Measurements from ENCODE around the gene C14orf119. TPM values are rescaled to one million over a fixed set of nuclear protein-coding genes. Genes with fewer than 3 reads are reported as not detected.

Gene C14orf119
- total RNA-seq, 3 donors from 2014 or later = 34.6 to 39.9 (median 36.9) TPM

DNA sequence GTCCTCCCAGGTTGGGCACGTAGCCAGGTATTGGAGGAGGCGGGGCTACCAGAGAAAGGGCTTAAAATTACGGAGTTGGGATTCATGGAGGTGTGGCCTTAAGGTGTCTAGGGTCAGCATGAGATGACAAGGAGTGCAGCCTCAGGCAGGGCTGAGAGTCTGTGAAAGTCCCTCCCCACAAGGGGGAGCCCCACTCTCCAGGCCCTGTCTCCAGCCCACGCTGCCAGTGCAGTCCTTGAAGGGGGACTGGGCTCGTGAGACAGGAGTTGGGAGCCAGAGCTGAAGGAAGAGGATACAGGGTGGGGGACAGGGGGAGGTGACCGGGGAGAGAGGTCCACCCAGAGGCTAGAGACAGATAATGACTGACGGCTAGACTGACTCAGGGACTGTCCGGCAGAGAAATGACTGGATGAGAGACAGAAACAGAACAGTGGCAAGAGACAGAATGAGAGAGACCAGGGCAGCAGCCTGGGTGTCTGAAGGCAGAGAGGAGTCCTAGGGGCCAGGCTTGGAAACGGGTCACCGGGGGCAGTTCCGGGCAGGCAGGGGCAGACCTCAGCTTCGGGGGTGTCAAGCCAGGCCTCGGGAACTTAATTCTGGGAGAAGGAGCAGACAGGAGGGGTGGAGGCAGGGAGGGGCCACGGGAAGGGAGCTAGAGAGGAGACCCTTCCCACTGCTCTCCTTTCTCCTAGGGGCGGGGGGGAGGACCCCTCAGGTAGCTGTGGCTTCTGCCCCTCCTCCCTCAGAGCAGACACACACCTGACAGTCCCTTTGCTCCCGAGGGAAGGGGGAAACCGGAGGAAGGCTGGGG, 39.0 kb upstream of the C14orf119 start:
- Mint-ChIP-seq H3K9me3 (no peaks in the 10 kb centered on the region), H3K27me3 (ENCODE audit: low read depth) (peaks cover 2% of the 10 kb centered on the region), H3K4me1 (ENCODE audit: low read depth) (peaks cover 17% of the 10 kb centered on the region), H3K4me3 (peak overlapping the region; percentile 83), H3K36me3 (ENCODE audit: insufficient read depth) (peaks cover 14% of the 10 kb centered on the region)
- DNase-seq (peak; percentile 66), ATAC-seq (peak; percentile 51 to 59)

DNA sequence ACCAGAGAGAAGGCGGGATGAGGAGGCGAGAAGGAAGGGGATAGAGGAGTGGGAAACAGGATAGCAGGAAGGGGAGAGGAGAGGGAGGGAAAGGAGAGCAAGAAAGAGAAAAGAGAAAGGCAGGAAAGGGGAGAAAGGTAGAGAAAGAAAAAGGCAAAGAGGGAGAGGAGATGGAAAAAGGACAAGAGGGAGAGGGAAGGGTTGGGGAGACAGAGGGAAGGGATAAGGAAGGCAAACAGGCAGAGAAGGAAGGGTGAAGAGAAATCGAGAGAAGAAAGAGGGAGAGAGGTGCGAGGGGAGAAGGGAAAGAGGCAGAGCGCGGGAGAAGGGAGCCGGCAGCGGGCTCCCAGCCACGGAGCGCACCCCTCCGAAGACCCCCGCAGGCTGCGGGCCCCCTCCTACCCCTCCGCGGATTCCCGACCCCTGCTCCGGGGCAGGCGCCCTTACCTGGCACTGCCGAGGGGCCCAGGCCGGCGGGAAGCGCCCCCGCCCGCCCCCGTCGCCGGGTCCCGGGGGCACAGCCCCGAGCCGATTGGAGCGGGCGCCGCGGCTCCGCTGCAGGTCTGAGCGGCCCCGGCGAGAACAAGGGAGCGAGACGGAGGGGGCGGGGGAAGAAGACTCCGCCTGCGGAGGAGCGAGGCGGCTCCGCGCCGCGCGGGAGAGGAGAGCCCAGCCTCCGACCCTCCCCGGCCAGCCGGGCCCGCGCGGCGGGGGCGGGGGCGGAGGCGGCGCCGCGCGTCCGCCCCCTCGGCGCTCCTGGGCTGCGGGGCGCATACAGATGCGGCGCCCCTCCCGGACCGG, 38.1 kb upstream of the C14orf119 start, which contains the start of gene CDH24:
TSS of gene CDH24 (minus strand) at position 565 of the 801 bp plus-strand sequence. CDS start 1,787 bp downstream, outside the sequence.
- peaks cover 2% of the 10 kb centered on the region for H3K27me3 Mint-ChIP-seq (ENCODE audit: low read depth)
- peak within 1 kb of the TSS; percentile 84 for H3K4me3 Mint-ChIP-seq
- peak; percentile 77 to 82 for ATAC-seq
- H3K9me3 Mint-ChIP-seq = no peaks in the 10 kb centered on the region
- peaks cover 15% of the 10 kb centered on the region for H3K36me3 Mint-ChIP-seq (ENCODE audit: insufficient read depth)
- peak; percentile 62 for DNase-seq
- H3K4me1 Mint-ChIP-seq (ENCODE audit: low read depth) = peaks cover 17% of the 10 kb centered on the region

DNA sequence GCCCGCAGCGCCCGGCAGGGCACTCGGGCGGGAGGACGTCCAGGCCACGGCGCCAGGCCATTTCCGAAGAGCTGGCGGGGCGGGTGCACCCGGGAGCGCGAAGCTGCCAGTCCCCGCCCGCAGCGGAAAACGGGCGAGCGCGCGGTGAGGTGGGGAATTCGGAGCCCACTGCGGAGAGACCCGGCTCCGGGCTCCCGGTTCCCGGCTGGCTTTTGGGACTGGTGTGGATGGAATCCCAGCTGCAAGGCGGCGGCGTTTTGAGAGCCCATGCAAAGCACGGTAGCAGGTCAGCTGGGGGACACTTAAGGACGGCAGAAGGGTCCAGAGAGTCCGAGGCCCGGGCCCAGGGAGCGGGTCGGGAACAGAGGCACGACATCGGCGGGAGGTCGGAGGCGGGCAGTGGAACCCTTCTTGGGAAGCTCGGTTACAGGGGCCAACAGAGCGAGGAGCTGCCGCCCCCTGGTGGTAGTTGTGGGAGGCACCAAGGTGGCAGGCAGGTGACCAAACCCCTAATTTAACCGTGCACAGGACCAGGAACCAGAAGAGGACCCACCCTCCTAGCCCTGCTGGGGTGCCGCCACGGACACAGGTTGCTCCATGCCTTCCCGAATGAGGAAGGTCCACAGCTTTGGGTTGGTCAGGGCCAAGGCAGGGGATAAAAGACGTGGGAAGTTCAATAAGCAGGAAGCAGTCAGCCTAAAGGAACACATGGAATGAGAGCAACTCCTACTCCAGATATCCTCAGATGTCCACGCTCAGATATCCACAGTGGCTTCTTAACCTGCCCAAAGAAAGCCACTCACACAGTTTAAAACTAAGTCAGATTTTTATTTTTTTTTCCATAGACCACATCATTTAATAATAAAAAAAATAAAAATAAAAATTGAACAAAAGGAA, 37.3 kb upstream of the C14orf119 start:
- peak; percentile 78 for ATAC-seq
- H3K36me3 Mint-ChIP-seq (ENCODE audit: insufficient read depth) = peaks cover 23% of the 10 kb centered on the region
- peak overlapping the region; percentile 84 for H3K4me3 Mint-ChIP-seq
- H3K27me3 Mint-ChIP-seq (ENCODE audit: low read depth) = peaks cover 2% of the 10 kb centered on the region
- H3K9me3 Mint-ChIP-seq = no peaks in the 10 kb centered on the region
- peaks cover 17% of the 10 kb centered on the region for H3K4me1 Mint-ChIP-seq (ENCODE audit: low read depth)
- peak; percentile 88 for DNase-seq

DNA sequence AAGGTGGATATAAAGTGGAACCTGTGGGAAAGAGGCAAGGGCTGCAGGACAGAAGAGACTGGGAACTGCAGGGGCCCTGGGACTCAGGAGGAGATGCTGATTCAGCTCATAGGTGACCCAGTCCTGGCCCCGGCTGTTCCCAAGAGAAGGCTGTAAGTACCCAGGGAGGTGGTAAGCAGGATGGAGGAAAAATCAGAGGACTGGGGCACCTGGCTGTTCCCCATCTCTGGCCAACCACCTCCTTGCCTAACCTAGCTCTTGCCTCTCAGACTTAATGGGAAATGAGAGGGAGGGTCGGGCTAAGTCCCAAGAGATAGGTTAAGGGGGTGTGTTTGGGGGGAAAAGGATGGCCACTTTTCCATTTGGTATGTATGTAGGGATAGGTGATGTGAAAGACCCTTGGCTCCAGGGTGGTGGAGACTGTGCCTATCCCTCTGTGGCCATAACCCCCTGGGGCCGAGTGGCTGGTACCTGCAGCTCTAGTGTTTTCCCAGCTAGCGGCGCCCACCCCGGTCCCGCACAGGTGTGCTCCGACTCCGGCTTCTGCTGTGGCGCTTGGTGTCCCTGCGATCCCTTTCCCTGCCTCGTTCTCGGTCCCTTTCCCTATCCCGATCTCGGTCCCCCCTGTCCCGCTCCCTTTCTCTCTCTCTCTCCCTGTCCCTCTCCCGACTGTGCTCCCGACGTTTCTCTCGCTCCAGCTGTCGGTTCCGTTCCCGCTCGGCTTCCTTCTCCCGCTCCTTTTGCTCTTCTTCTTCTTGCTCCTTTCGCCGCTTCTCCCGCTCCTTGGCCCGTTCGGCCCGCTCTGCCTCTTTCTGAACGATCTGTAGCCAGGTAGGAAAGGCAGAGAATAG, 36.4 kb upstream of the C14orf119 start:
- H3K4me1 Mint-ChIP-seq (ENCODE audit: low read depth) = peaks cover 17% of the 10 kb centered on the region
- H3K9me3 Mint-ChIP-seq = no peaks in the 10 kb centered on the region
- H3K27me3 Mint-ChIP-seq (ENCODE audit: low read depth) = peaks cover 2% of the 10 kb centered on the region
- DNase-seq = no peak
- peaks cover 29% of the 10 kb centered on the region for H3K36me3 Mint-ChIP-seq (ENCODE audit: insufficient read depth)
- ATAC-seq = no peak
- no peak overlapping the region for H3K4me3 Mint-ChIP-seq

DNA sequence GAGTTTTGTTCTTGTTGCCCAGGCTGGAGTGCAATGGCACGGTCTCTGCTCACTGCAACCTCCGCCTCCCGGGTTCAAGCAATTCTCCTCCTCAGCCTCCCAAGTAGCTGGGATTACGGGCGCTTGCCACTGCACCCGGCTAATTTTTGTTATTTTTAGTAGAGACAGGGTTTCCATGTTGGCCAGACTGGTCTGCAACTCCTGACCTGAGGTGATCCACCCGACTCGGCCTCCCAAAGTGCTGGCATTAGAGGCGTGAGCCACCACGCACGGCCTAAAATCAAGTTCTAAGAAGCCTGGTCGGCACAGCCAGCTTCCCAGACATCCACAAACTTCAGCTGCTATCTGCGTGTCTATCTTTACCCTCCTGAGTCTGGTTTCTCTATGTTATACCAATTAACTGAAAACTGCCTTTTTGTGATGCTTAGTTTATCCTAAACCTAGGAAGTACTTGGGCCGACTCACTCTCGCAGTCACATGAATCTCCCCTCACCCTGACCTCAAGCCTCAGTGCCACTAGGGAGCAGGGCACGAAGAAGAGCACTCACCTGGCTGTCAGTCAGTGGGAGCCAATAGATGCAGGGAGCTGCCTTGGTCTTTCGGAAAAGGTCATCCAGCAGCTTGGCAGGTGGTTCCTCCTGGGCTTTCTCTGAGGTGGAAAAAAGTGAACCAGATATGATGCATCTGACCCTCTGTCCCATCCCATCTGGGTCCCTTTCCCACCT, 34.6 kb upstream of the C14orf119 start:
- no peaks in the 10 kb centered on the region for H3K9me3 Mint-ChIP-seq
- ATAC-seq (no peak), DNase-seq (no peak)
- H3K4me1 Mint-ChIP-seq (ENCODE audit: low read depth) = peaks cover 19% of the 10 kb centered on the region
- no peak overlapping the region for H3K4me3 Mint-ChIP-seq
- peaks cover 2% of the 10 kb centered on the region for H3K27me3 Mint-ChIP-seq (ENCODE audit: low read depth)
- peaks cover 36% of the 10 kb centered on the region for H3K36me3 Mint-ChIP-seq (ENCODE audit: insufficient read depth)

DNA sequence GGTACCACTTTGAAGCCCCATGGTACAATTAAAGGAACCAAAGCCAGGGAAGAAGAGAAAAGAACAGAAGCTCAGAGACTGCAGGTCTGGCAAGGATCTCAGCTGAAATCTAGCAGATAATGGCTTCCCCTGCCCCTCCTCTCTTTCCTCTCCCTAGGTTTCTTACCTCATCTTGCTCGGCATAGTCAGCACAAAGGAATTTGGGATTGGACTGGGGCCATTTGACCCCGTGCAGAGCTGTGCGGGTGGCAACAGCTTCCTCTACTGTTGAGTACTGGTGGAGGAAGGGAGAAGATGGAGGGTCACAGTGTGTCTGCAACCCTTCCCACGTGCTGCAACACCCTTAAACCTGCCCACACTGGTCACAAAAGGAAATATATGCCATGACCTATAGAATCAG, 33.3 kb upstream of the C14orf119 start:
- H3K27me3 Mint-ChIP-seq (ENCODE audit: low read depth) = no peaks in the 10 kb centered on the region
- DNase-seq = no peak

DNA sequence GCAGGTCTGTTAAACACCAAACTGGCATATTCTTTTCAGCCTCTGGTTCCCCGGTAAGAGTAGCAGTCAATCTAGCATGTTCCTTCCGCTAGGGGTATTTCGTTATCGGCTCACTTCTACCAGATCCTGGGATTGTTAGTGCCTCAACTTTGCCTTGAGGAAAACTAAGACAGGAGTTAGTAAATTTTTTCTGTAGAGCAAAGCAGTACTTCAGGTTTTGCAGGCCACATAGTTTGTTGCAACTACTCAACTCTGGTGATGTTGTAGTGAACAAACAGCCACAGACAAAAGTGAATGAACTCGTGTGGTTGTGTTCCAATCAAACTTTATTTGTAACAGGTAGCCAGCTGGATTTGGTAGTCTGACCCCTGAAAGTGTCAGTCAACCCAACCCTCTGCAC, 31.7 kb upstream of the C14orf119 start:
- ATAC-seq = no peak
- peaks cover 44% of the 10 kb centered on the region for H3K36me3 Mint-ChIP-seq (ENCODE audit: insufficient read depth)

More for the DNA sequence above, 33.3 kb upstream of the C14orf119 start:
- ATAC-seq = no peak
- H3K36me3 Mint-ChIP-seq (ENCODE audit: insufficient read depth) = peaks cover 44% of the 10 kb centered on the region
- H3K9me3 Mint-ChIP-seq = no peaks in the 10 kb centered on the region
- H3K4me3 Mint-ChIP-seq = no peak overlapping the region
- H3K4me1 Mint-ChIP-seq (ENCODE audit: low read depth) = peaks cover 11% of the 10 kb centered on the region

DNA sequence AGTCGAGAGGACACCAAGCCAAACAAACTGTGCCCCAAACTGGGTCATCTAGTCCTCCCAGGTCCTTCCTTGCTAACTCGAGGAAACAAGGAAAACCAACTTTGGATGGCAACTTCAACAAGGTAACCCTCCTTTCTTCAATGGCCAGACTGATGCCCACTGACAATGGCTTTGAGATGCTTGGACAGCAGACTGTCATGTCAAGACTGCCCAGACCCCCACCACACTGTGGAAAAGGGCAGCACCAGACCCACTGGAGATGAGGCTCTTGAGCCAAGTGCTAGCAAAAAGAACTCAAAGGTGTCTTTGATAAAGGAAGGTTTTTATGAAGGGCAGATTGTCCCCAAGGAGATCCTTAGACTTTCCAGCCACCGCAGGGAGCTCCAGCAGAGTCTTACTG, 28.9 kb upstream of the C14orf119 start:
- Mint-ChIP-seq H3K9me3 (no peaks in the 10 kb centered on the region), H3K4me3 (no peak overlapping the region), H3K36me3 (ENCODE audit: insufficient read depth) (peaks cover 39% of the 10 kb centered on the region)

More for the DNA sequence above, 31.7 kb upstream of the C14orf119 start:
- no peaks in the 10 kb centered on the region for H3K9me3 Mint-ChIP-seq
- H3K4me3 Mint-ChIP-seq = no peak overlapping the region
- H3K27me3 Mint-ChIP-seq (ENCODE audit: low read depth) = no peaks in the 10 kb centered on the region
- H3K4me1 Mint-ChIP-seq (ENCODE audit: low read depth) = peaks cover 8% of the 10 kb centered on the region
- no peak for DNase-seq

DNA sequence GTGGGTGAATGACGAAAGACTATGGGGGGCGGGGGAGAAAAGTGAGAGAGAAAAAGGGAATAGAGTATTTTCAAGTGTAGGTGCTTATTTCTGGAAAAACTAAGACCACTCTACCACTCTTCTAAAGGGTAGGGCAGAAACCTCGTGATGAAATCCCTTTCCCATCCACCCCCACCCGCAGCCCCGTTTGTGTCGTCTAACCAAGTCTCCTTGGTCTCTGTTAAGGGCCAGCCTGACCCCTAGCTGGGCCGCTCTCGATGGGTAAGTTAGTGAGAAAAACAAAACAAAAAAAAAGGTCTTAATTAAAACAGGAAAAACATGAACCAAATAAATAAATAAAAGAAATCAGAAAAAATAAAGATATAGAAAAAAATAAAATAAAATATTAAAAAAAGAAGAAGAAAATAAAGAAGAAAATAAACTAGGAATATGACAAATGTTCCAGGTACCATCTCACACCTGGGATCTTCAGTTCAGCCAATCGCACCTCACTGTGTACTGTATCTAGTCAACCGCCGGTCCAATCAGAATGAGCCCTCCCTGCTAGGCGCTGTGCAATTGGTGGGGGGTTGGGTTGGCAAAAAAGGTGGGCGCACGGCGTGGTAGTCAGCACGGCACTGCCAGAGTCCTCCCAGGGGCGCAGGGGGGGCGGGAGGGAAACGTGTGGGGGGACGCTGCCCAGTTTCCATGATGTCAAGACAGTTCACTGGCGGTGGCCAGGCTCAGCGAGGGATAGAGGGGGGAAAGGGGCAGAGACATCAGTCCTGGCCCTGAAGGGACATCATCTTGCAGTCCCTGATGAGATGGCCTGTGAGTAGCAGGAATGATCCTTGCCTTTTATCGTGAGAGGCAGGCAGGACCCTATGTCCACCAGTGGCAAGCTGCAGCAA, 28.2 kb upstream of the C14orf119 start:
- peaks cover 40% of the 10 kb centered on the region for H3K36me3 Mint-ChIP-seq (ENCODE audit: insufficient read depth)
- no peak for DNase-seq
- H3K27me3 Mint-ChIP-seq (ENCODE audit: low read depth) = no peaks in the 10 kb centered on the region
- H3K4me1 Mint-ChIP-seq (ENCODE audit: low read depth) = peaks cover 31% of the 10 kb centered on the region
- H3K4me3 Mint-ChIP-seq = no peak overlapping the region
- no peaks in the 10 kb centered on the region for H3K9me3 Mint-ChIP-seq
- ATAC-seq = no peak

More for the DNA sequence above, 28.9 kb upstream of the C14orf119 start:
- Mint-ChIP-seq H3K4me1 (ENCODE audit: low read depth) (peaks cover 23% of the 10 kb centered on the region), H3K27me3 (ENCODE audit: low read depth) (no peaks in the 10 kb centered on the region)
- ATAC-seq (no peak), DNase-seq (no peak)

DNA sequence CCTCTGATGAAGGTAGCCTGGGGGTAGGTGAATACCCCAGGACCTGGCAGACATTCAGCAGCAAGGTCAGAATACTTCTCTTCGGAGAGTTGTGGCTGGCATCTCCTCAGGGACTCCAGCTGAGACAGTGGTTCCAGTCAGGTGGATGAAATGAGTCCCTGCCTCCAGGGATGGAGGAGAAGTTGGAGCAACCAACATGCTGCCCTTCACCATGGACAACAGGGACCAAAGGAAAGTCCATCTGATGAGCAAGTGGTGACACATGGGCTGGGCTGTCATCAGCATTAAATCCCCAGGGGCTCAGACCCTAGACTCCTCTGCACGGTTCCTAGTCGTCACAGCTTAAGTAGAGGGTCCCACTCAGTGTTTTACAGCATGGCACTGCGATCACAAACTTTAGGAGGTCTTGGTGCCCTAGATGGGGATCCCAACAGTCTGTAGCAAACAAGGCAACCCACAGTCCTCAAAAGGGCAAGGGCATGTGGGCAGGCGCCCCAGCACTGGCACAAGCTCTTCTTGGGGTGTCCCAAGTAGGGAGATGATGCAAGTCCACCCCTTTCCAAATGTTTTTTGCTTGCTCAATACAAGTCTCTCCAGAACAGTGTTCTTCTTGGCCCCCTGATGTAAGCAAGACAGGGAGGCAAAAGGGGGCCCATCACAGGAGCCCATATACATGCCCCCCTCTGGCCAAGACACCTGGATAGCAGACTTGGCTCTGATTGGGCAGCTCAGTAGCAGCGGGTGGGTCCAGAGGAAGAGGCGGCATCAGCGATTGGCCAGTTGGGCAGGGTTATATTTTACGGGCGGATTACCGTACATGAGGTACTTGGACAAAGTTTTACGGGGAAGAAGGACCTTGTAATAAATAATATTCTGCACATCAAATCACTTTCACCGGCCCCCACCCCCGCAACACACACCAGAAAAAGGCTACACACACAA, 27.2 kb upstream of the C14orf119 start:
- H3K36me3 Mint-ChIP-seq (ENCODE audit: insufficient read depth) = peaks cover 34% of the 10 kb centered on the region
- DNase-seq (no peak), ATAC-seq (no peak)
- no peaks in the 10 kb centered on the region for H3K9me3 Mint-ChIP-seq
- H3K4me1 Mint-ChIP-seq (ENCODE audit: low read depth) = peaks cover 35% of the 10 kb centered on the region
- H3K27me3 Mint-ChIP-seq (ENCODE audit: low read depth) = no peaks in the 10 kb centered on the region
- H3K4me3 Mint-ChIP-seq = no peak overlapping the region

DNA sequence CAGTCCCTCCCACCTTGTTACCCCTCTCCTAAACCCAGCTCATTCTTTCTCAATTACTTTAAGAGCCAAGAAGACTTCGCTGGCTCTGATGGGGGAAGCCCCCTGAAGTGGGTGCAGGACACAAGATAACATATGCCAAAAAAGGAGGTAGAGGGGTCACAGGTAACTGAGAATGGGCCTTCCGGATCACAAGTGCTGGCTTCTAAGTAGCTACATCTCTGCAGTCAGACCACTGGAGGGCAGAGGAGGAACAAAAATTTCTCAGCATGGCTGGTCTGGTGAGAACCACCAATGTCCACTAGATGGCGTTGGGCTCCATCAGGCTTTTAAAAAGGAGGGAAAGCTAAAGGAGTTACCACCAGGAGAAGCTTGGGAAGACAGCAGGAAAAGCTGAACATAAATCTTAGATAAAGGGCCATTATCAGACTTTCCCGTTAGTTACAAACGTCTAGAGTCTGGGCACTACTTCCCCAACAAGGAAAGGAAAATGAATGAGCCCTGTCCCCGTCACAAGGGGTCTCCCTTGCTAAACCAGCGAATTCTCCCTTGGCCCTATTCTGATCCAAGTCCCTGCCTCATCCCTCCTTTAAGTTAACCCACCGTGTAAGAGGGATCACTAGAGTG, 26.4 kb upstream of the C14orf119 start:
- Mint-ChIP-seq H3K36me3 (ENCODE audit: insufficient read depth) (peaks cover 29% of the 10 kb centered on the region), H3K4me1 (ENCODE audit: low read depth) (peaks cover 35% of the 10 kb centered on the region), H3K27me3 (ENCODE audit: low read depth) (no peaks in the 10 kb centered on the region), H3K9me3 (no peaks in the 10 kb centered on the region), H3K4me3 (peak overlapping the region; percentile 51)
- ATAC-seq = peak; percentile 71 to 80
- peak; percentile 62 for DNase-seq

Measured in activated T-cell treated with anti-CD3 and anti-CD28 coated beads, Interleukin-2, amount 50 U/mL, for 4 hours (primary cell).